PC-3 (cell line): ENCODE data around the gene TLR6.

Source experiments
- EZH2phosphoT487 ChIP-seq: fragments of 300-600 bp; sonication (generic); IDR thresholded peaks from 2 replicates; pipeline ENCODE4 v1.6.1; 2018; ENCODE audit warnings: mild to moderate bottlenecking, antibody characterized with exemption, low read length, borderline replicate concordance
- TF ChIP-seq, protein P1 (sequence below): fragments of 300-600 bp; sonication (generic); conservative IDR thresholded peaks from 2 replicates; pipeline ENCODE4 v1.5.1; 2017; ENCODE audit warnings: antibody characterized with exemption, low read depth, mild to moderate bottlenecking, low read length

DNA sequence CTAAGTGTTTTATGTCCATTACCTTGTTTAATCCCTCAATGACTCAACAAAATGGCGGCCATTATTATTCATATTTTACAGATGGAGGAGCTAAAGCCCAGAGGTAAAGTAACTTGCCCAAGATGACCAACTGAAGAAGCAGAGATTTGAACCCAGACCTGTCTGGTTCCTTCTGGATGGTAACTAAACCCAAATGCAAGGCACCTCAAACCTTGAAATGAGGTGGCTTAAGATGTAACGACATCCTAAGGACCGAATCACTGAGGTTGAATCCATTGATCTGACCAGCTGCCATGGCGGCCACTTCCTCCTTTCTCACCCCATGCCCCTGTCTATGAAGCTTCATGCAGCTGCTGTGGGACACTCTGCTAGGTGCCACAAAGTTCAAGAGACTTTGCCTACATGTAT, 74.8 kb downstream of the TLR6 start:
- TF ChIP-seq, protein P1, sequence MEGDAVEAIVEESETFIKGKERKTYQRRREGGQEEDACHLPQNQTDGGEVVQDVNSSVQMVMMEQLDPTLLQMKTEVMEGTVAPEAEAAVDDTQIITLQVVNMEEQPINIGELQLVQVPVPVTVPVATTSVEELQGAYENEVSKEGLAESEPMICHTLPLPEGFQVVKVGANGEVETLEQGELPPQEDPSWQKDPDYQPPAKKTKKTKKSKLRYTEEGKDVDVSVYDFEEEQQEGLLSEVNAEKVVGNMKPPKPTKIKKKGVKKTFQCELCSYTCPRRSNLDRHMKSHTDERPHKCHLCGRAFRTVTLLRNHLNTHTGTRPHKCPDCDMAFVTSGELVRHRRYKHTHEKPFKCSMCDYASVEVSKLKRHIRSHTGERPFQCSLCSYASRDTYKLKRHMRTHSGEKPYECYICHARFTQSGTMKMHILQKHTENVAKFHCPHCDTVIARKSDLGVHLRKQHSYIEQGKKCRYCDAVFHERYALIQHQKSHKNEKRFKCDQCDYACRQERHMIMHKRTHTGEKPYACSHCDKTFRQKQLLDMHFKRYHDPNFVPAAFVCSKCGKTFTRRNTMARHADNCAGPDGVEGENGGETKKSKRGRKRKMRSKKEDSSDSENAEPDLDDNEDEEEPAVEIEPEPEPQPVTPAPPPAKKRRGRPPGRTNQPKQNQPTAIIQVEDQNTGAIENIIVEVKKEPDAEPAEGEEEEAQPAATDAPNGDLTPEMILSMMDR, result no peak
- TF ChIP-seq EZH2phosphoT487, result no peak
